ENCODE results near the gene GPR152.

- TF ChIP-seq CTCF (IDR thresholded peaks at IDR 0.05; ENCODE audit: low read length) (no peak), EZH2 (IDR thresholded peaks at IDR 0.05; ENCODE audit: borderline replicate concordance, low read length) (no peak)
Observed at GRCh38 chr11:67408437-67409200, 43.9 kb downstream of the GPR152 start.

All from OCI-LY1 (cell line).